NCI-H82 treated with DMSO at 0.1 percent for 48 hours (cell line): Measurements from ENCODE around the gene GOLGA6L2.
"Not testable (repeated sequence)": the region's sequence is repeated elsewhere in the genome, so short reads cannot be mapped to it uniquely, and the experiment has no call there.

Experiments used
- DNase-seq: peaks from one replicate; lab custom pipeline; 2025; ENCODE audit not compliant: unreplicated experiment; lab: John Stamatoyannopoulos, UW

GOLGA6L2 gene

GRCh38 chr15:23424111-23424904 lies 22.7 kb downstream of the GOLGA6L2 start:
- DNase-seq, result no peak

GRCh38 chr15:23422946-23423708 lies 23.9 kb downstream of the GOLGA6L2 start:
- DNase-seq, result no peak

- no peak for DNase-seq
These were observed 24.7 kb downstream of the GOLGA6L2 start for GRCh38 chr15:23422099-23422945.

- DNase-seq, result no peak
These were observed 26.1 kb downstream of the GOLGA6L2 start for GRCh38 chr15:23420806-23421575.

GRCh38 chr15:23416349-23417276 lies 30.4 kb downstream of the GOLGA6L2 start:
- DNase-seq, result no peak

- DNase-seq, result not testable (repeated sequence)
These were observed 31.2 kb downstream of the GOLGA6L2 start for GRCh38 chr15:23415866-23416265.

GRCh38 chr15:23415321-23415865 lies 31.6 kb downstream of the GOLGA6L2 start:
- DNase-seq, result no peak

- DNase-seq, result not testable (repeated sequence)
These were observed 34.0 kb downstream of the GOLGA6L2 start for GRCh38 chr15:23412881-23413600.

GRCh38 chr15:23411841-23412240 lies 35.2 kb downstream of the GOLGA6L2 start:
- DNase-seq, result no peak

- DNase-seq, result no peak
These were observed 43.5 kb downstream of the GOLGA6L2 start for GRCh38 chr15:23403550-23403949.

GRCh38 chr15:23402544-23402943 lies 44.5 kb downstream of the GOLGA6L2 start:
- DNase-seq, result no peak

- DNase-seq, result no peak
These were observed 44.9 kb downstream of the GOLGA6L2 start for GRCh38 chr15:23402140-23402539.

- DNase-seq, result no peak
These were observed 45.4 kb downstream of the GOLGA6L2 start for GRCh38 chr15:23401627-23402026.

GRCh38 chr15:23399207-23399606 lies 47.8 kb downstream of the GOLGA6L2 start:
- DNase-seq, result not testable (repeated sequence)

- DNase-seq, result not testable (repeated sequence)
These were observed 48.7 kb downstream of the GOLGA6L2 start for GRCh38 chr15:23398357-23398756.

- DNase-seq, result no peak
These were observed 49.3 kb downstream of the GOLGA6L2 start for GRCh38 chr15:23397779-23398178.

GRCh38 chr15:23395832-23396231 lies 51.2 kb downstream of the GOLGA6L2 start:
- DNase-seq, result no peak

- no peak for DNase-seq
These were observed 51.9 kb downstream of the GOLGA6L2 start for GRCh38 chr15:23395030-23395692.
